Measurements from ENCODE around the gene UBR3.
"Not testable (repeated sequence)": the region's sequence is repeated elsewhere in the genome, so short reads cannot be mapped to it uniquely, and the experiment has no call there.

The UBR3 gene

DNA sequence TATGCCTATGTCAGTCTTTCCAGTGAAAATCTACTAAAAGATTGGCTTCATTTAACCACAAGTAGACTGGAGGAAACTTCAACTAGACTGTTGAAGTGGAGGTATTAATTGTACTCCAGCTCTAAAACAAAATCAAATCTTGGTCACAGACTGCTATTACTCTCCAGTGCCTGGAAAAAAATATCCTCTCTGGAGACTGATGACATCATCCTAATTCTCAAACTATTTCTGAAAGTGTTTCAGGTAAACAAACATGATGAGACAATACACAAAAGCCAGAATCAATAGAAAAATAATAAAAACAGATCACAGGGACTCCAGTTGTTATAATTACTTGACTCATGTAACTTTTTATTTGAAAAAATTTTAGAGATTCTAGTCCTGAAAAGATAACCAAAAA lies 263.0 kb downstream of the UBR3 start:
- Histone ChIP-seq H3K4me3 (ENCODE audit: low read depth in 1 of 2, low read length in 2 of 2) (no peak overlapping the region), H3K4me1 (ENCODE audit: control insufficient read depth in 1 of 2, insufficient read depth in 2 of 2, low read length in 2 of 2) (no peaks in the 10 kb centered on the region), H3K27me3 (ENCODE audit: low read depth, low read length) (no peaks in the 10 kb centered on the region), H3K27ac (ENCODE audit: low read length) (no peak overlapping the region), H3K36me3 (ENCODE audit: control insufficient read depth in 1 of 2, insufficient read depth in 2 of 2, low read length in 2 of 2) (no peaks in the 10 kb centered on the region), H3K9me3 (ENCODE audit: control insufficient read depth in 1 of 2, low read length in 2 of 2) (no peaks in the 10 kb centered on the region)

DNA sequence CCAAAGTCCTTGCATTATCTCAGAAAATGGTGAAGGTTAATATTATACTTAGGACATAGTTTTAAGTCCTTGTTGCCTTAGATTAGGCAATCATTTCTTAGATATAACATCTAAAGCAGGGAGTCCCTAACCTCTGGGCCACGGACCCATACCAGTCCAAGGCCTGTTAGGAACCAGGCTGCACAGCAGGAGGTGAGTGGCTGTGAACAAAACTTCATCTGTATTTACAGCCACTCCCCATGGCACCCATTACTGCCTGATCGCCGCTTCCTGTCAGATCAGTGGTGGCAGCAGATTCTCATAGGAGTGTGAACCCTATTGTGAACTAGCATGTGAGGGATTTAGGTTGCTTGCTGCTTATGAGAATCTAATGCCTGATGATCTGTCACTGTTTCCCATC lies 264.2 kb downstream of the UBR3 start:
- no peaks in the 10 kb centered on the region for H3K4me1 ChIP-seq (ENCODE audit: control insufficient read depth in 1 of 2, insufficient read depth in 2 of 2, low read length in 2 of 2)
- no peaks in the 10 kb centered on the region for H3K9me3 ChIP-seq (ENCODE audit: control insufficient read depth in 1 of 2, low read length in 2 of 2)
- no peak overlapping the region for H3K27ac ChIP-seq (ENCODE audit: low read length)
- H3K36me3 ChIP-seq (ENCODE audit: control insufficient read depth in 1 of 2, insufficient read depth in 2 of 2, low read length in 2 of 2): no peaks in the 10 kb centered on the region
- H3K27me3 ChIP-seq (ENCODE audit: low read depth, low read length): no peaks in the 10 kb centered on the region
- no peak overlapping the region for H3K4me3 ChIP-seq (ENCODE audit: low read depth in 1 of 2, low read length in 2 of 2)

DNA sequence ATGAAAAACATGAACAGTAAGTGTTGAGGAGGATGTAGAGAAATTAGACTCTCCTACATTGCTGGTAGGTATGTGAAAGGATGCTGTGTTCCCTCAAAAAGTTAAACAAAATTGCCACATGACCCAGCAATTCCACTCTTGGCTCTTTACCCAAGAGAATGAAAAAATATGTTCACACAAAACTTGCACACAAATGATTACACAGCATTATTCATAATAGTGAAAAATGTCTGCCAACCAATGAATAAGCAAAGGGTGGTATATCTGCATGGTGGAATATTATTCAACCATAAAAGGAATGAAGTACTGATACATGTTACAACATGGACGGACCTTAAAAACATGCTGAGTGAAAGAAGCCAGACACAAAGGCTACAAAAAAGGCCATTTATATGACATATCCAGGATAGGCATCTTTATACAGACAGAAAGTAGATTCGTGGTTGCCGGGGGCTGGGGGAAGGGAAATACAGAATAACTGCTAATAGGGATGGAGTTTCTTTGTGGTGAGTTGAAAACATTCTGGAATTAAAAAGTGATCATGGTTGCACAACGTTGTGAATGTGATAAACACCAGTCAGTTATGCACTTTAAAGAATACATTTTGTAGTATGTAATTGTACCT lies 265.3 kb downstream of the UBR3 start:
- H3K4me1 ChIP-seq (ENCODE audit: control insufficient read depth in 1 of 2, insufficient read depth in 2 of 2, low read length in 2 of 2): no peaks in the 10 kb centered on the region
- H3K27me3 ChIP-seq (ENCODE audit: low read depth, low read length): no peaks in the 10 kb centered on the region
- no peaks in the 10 kb centered on the region for H3K36me3 ChIP-seq (ENCODE audit: control insufficient read depth in 1 of 2, insufficient read depth in 2 of 2, low read length in 2 of 2)
- H3K4me3 ChIP-seq (ENCODE audit: low read depth in 1 of 2, low read length in 2 of 2): no peak overlapping the region
- H3K9me3 ChIP-seq (ENCODE audit: control insufficient read depth in 1 of 2, low read length in 2 of 2): no peaks in the 10 kb centered on the region
- H3K27ac ChIP-seq (ENCODE audit: low read length): no peak overlapping the region

DNA sequence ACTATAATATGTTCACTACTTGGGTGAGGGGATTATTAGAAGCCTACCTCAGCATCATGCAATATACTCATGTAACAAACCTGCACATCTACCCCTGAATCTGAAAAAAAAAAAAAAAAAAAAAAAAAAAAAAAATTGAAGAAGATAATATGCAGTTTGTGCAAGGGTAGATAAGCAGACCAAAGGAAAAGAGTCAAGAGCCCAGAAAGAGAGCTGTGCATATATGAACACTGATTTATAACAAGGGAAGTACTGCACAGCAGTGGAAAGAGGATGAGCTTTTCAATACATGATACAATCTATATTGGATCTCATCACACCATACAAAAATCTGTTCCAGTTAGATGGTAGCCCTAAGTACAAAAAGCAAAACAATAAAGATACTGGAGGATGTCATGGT lies 268.1 kb downstream of the UBR3 start:
- H3K36me3 ChIP-seq (ENCODE audit: control insufficient read depth in 1 of 2, insufficient read depth in 2 of 2, low read length in 2 of 2): no peaks in the 10 kb centered on the region
- no peak overlapping the region for H3K4me3 ChIP-seq (ENCODE audit: low read depth in 1 of 2, low read length in 2 of 2)
- no peaks in the 10 kb centered on the region for H3K4me1 ChIP-seq (ENCODE audit: control insufficient read depth in 1 of 2, insufficient read depth in 2 of 2, low read length in 2 of 2)
- no peak overlapping the region for H3K27ac ChIP-seq (ENCODE audit: low read length)
- H3K27me3 ChIP-seq (ENCODE audit: low read depth, low read length): no peaks in the 10 kb centered on the region
- H3K9me3 ChIP-seq (ENCODE audit: control insufficient read depth in 1 of 2, low read length in 2 of 2): no peaks in the 10 kb centered on the region

DNA sequence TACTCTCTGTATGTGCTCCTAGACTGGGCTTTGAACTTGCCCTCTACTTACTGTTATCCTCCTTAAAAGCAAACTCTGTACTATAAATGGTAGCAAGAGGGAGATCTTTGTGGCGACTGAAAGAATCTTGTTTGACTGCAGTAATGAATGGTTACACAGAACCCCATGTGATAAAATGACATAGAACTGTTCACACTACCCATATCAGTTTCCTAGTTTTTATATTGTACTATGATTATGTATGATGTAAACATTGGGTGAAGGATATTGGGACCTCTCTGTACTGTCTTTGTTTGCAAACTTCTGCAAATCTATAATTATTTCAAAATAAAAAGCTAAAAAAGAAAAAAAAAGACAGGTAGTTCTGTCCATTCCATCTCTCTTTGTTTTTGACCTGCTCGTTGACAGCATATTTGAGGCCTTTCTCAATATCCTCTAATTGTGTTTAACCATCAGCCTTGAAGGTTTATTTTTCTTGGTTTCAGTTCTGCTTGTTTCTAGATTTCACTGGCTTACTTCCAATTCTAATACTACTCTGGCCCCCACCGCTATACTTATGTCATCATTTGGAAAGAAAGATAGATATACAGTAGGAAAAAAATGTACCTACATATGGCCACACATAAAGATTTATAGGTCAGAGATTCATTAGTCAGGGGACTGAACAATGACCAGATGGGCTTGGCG lies 271.5 kb downstream of the UBR3 start:
- Histone ChIP-seq H3K9me3 (ENCODE audit: control insufficient read depth in 1 of 2, low read length in 2 of 2) (no peaks in the 10 kb centered on the region), H3K27me3 (ENCODE audit: low read depth, low read length) (no peaks in the 10 kb centered on the region), H3K36me3 (ENCODE audit: control insufficient read depth in 1 of 2, insufficient read depth in 2 of 2, low read length in 2 of 2) (no peaks in the 10 kb centered on the region), H3K4me3 (ENCODE audit: low read depth in 1 of 2, low read length in 2 of 2) (no peak overlapping the region), H3K4me1 (ENCODE audit: control insufficient read depth in 1 of 2, insufficient read depth in 2 of 2, low read length in 2 of 2) (no peaks in the 10 kb centered on the region), H3K27ac (ENCODE audit: low read length) (no peak overlapping the region)

DNA sequence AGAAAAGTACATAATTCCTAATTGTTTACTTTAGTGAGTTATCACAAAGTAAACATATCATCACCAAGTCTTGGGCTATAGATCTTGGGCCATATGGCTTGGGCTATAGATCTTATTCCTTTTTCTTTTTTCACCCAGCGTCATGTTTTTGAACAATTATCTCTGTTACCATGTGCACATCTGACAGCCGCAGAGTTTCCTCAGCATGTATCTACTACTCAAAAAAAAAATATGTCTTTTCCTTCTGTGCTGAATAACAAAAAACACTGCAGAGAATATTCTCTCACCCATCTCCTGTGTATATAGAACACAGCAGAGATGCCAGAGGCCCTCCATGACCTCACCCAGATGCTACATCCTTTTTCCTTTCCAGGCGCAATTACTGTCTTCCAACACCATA lies 274.5 kb downstream of the UBR3 start:
- no peaks in the 10 kb centered on the region for H3K4me1 ChIP-seq (ENCODE audit: control insufficient read depth in 1 of 2, insufficient read depth in 2 of 2, low read length in 2 of 2)
- no peak overlapping the region for H3K27ac ChIP-seq (ENCODE audit: low read length)
- no peak overlapping the region for H3K4me3 ChIP-seq (ENCODE audit: low read depth in 1 of 2, low read length in 2 of 2)
- H3K36me3 ChIP-seq (ENCODE audit: control insufficient read depth in 1 of 2, insufficient read depth in 2 of 2, low read length in 2 of 2): no peaks in the 10 kb centered on the region
- H3K27me3 ChIP-seq (ENCODE audit: low read depth, low read length): no peaks in the 10 kb centered on the region
- H3K9me3 ChIP-seq (ENCODE audit: control insufficient read depth in 1 of 2, low read length in 2 of 2): no peaks in the 10 kb centered on the region

DNA sequence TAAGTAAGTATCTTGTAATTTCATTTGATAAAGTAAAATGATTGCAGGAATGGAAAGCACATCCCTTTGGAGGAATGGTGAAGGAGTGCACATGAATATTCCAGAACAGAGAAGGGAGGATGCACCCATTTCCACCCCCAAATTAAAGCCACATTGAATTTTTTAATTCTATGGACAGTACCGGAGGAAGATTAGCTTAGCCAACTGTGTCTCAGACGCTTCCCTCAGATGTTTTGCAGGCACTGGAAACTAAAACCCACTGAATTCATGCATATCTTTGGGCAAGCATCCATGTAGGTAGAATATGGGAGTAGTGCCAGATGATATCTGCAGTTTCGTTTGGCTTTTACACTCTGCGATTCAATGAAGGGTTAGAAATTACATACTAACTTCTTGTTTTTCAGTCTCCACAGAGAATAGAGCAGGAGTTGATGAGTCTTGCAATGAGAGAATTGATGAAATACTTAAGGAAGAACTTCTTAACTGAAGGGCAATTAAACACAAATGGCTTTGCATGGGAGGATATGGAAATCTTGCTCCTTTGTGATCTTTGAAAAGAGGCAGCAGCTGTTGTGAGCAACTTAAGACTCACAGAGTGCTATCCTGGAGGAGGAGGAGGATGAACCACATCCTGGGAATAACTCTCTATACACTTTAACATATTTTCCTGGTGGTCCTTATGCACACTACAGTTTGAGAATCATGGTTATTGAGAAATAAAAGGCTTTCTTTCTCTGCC lies 279.0 kb downstream of the UBR3 start:
- Histone ChIP-seq H3K4me3 (ENCODE audit: low read depth in 1 of 2, low read length in 2 of 2) (no peak overlapping the region), H3K36me3 (ENCODE audit: control insufficient read depth in 1 of 2, insufficient read depth in 2 of 2, low read length in 2 of 2) (no peaks in the 10 kb centered on the region), H3K27me3 (ENCODE audit: low read depth, low read length) (no peaks in the 10 kb centered on the region), H3K4me1 (ENCODE audit: control insufficient read depth in 1 of 2, insufficient read depth in 2 of 2, low read length in 2 of 2) (no peaks in the 10 kb centered on the region), H3K27ac (ENCODE audit: low read length) (no peak overlapping the region), H3K9me3 (ENCODE audit: control insufficient read depth in 1 of 2, low read length in 2 of 2) (no peaks in the 10 kb centered on the region)

DNA sequence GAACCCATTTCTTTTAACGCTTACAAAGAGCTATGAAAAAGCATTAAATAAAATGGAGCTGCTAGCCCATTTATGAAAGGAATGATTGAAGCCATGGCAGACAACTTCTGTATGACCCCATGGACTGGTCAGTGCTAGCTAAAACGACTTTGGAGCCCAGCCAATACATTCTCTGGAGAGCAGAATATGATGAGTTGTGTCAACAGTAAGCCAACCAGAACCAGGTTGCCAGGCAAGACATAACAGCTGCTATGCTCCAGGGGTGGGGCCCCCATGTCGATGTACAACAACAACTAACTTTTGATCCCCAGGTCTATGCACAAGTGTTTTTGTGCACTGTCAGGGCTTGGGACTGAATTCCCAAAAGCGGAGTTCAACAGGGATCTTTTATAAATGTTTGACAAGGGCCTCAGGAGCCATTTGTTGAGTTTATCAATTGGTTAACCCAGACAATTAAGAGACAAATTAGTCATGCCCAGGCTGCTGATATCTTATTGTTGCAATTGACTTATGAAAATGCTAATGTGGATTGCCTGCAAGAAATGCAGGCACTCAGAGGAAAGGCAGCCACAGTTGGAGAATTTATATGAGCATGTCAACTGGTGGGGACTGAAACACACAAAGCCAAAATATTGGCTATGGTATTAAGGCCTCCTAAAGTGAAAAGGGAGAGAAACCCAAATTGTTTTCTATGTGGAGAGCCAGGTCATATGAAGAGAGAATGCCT lies 286.1 kb downstream of the UBR3 start:
- Histone ChIP-seq H3K27me3 (ENCODE audit: low read depth, low read length) (no peaks in the 10 kb centered on the region), H3K4me3 (ENCODE audit: low read depth in 1 of 2, low read length in 2 of 2) (no peak overlapping the region), H3K36me3 (ENCODE audit: control insufficient read depth in 1 of 2, insufficient read depth in 2 of 2, low read length in 2 of 2) (no peaks in the 10 kb centered on the region), H3K9me3 (ENCODE audit: control insufficient read depth in 1 of 2, low read length in 2 of 2) (peaks cover 0 to 3% of the 10 kb centered on the region in 2 donors), H3K4me1 (ENCODE audit: control insufficient read depth in 1 of 2, insufficient read depth in 2 of 2, low read length in 2 of 2) (no peaks in the 10 kb centered on the region), H3K27ac (ENCODE audit: low read length) (no peak overlapping the region)

DNA sequence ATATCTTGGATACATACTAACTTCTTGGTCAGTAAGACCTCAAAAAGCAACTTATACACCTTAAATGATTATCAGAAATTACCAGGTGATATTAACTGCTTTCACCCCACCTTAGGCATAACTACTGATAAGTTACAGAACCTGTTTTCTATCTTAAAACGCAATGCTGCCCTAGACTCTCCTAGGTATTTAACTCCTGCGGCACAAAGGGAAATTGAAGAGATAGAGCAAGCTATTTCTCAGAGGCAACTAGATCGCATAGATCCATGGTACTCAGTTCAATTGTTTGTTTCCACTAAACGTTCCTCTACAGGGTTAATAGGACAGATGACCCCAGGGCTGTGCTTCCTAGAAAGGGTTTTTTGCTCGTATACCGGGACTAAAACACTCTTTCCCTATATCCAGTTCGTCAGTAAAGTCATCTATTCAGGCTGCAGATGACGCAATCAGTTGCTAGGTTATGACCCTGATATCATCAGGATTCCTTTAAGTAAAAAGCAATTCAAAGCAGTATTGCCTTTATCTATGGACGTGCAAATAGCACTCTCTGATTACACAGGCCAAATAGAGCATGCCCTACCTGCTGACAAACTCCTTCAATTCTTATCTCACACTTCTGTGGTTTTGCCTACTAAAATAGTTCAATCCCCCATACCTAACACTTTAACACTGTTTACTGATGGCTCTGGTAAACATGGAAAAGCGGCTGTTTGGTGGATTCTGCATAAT lies 288.4 kb downstream of the UBR3 start:
- peaks cover 0 to 3% of the 10 kb centered on the region in 2 donors for H3K9me3 ChIP-seq (ENCODE audit: control insufficient read depth in 1 of 2, low read length in 2 of 2)
- no peaks in the 10 kb centered on the region for H3K27me3 ChIP-seq (ENCODE audit: low read depth, low read length)
- no peak overlapping the region for H3K4me3 ChIP-seq (ENCODE audit: low read depth in 1 of 2, low read length in 2 of 2)
- no peaks in the 10 kb centered on the region for H3K36me3 ChIP-seq (ENCODE audit: control insufficient read depth in 1 of 2, insufficient read depth in 2 of 2, low read length in 2 of 2)
- no peaks in the 10 kb centered on the region for H3K4me1 ChIP-seq (ENCODE audit: control insufficient read depth in 1 of 2, insufficient read depth in 2 of 2, low read length in 2 of 2)
- no peak overlapping the region for H3K27ac ChIP-seq (ENCODE audit: low read length)

DNA sequence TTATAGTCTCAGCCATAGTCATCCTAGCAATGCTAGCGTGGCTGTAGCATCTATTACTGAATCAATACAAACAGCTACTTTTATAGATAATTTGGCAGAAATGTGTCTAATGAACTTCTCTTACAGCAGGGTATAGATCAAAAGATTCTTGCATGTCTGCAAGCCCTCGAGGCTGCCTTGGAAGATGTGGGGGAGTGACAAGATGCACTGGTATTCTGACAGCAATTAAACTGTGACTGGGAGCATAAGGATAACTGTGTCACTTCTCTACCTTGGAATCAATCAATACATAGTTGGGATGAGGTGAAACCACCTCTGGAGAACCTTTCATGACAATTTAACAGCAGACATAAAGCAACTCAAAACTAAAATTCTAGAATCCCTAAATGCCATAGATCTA lies 291.4 kb downstream of the UBR3 start:
- no peak overlapping the region for H3K27ac ChIP-seq (ENCODE audit: low read length)
- H3K4me3 ChIP-seq (ENCODE audit: low read depth in 1 of 2, low read length in 2 of 2): no peak overlapping the region
- H3K4me1 ChIP-seq (ENCODE audit: control insufficient read depth in 1 of 2, insufficient read depth in 2 of 2, low read length in 2 of 2): no peaks in the 10 kb centered on the region
- no peaks in the 10 kb centered on the region for H3K36me3 ChIP-seq (ENCODE audit: control insufficient read depth in 1 of 2, insufficient read depth in 2 of 2, low read length in 2 of 2)
- H3K9me3 ChIP-seq (ENCODE audit: control insufficient read depth in 1 of 2, low read length in 2 of 2): no peaks in the 10 kb centered on the region
- H3K27me3 ChIP-seq (ENCODE audit: low read depth, low read length): no peaks in the 10 kb centered on the region

DNA sequence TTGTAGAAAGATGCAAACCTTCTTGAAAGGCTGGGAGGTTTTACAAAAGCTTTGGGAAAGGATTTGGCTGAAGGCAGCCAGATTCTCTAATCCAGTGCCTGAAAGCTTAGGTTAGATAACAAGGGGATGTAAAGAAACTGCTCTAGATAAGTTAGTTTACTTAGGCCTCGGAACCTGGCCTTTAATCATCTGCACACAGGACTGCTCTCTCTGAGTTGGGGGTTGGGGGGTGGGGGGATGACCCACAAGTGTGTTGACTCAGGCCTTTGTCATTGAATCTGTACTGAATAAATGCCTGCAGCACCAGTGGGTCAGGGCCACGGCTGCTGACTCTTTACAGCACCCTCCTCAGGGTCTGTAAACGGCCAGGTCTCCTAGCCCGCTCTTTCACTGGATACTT lies 292.1 kb downstream of the UBR3 start:
- not testable (repeated sequence) for H3K4me3 ChIP-seq (ENCODE audit: low read depth in 1 of 2, low read length in 2 of 2); H3K27me3 ChIP-seq (ENCODE audit: low read depth, low read length); H3K36me3 ChIP-seq (ENCODE audit: control insufficient read depth in 1 of 2, insufficient read depth in 2 of 2, low read length in 2 of 2); H3K27ac ChIP-seq (ENCODE audit: low read length); H3K4me1 ChIP-seq (ENCODE audit: control insufficient read depth in 1 of 2, insufficient read depth in 2 of 2, low read length in 2 of 2); H3K9me3 ChIP-seq (ENCODE audit: control insufficient read depth in 1 of 2, low read length in 2 of 2)

Measured in muscle layer of duodenum (tissue), 2 donors.